IPS-15b (cell line): ENCODE measurements around the gene ABHD2.
"Not testable (repeated sequence)": the region's sequence is repeated elsewhere in the genome, so short reads cannot be mapped to it uniquely, and the experiment has no call there.

ENCODE experiments used
- H3K27me3 ChIP-seq: one replicate; pipeline ENCODE4 v1.6.1; 2013; ENCODE audit warnings: low read length; ENCODE audit not compliant: control insufficient read depth, insufficient read depth
- H3K36me3 ChIP-seq: one replicate; pipeline ENCODE4 v1.6.1; 2013; ENCODE audit warnings: low read length; ENCODE audit not compliant: control insufficient read depth, insufficient read depth
- H3K4me1 ChIP-seq: one replicate; pipeline ENCODE4 v1.6.1; 2013; ENCODE audit warnings: mild to moderate bottlenecking, low read length; ENCODE audit not compliant: control insufficient read depth, insufficient read depth
- H3K4me3 ChIP-seq: one replicate; pipeline ENCODE4 v1.5.1; 2013; ENCODE audit warnings: low read depth, low read length
- H3K9ac ChIP-seq: one replicate; pipeline ENCODE4 v1.6.1; 2013; ENCODE audit warnings: low read depth, mild to moderate bottlenecking, low read length
- H3K9me3 ChIP-seq: one replicate; pipeline ENCODE4 v1.6.1; 2013; ENCODE audit warnings: mild to moderate bottlenecking, low read length; ENCODE audit not compliant: control insufficient read depth, insufficient read depth

The ABHD2 gene

DNA sequence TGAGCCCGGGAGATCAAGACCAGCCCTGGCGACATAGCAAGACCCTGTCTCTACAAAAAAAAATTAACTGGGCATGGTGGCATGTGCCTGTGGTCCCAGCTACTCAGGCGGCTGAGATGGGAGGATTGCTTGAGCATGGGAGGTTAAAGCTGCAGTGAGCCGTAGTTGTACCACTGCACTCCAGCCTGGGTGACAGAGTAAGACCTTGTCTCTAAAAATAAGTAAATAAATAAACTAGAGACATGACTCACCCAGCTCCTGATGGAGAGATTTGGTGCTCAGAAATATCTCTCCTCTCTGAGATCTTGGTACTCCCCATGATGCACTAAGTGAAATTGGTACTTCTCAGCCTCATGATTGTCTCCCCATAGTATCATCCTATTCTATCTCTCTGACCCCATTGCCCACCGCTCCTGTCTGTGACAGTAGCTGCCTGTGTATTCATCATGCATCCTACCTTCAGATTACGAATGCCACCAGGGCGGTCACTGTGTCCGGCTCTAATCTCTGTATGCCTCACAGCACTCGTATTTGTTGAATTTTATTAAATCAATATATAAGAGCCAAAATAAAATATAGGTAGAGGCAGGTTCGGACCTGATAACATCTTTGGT, 50.9 kb downstream of the ABHD2 start:
- H3K27me3 ChIP-seq = no peaks in the 10 kb centered on the region
- H3K4me3 ChIP-seq = no peak overlapping the region
- no peaks in the 10 kb centered on the region for H3K9me3 ChIP-seq
- H3K9ac ChIP-seq = no peak overlapping the region
- no peaks in the 10 kb centered on the region for H3K36me3 ChIP-seq
- H3K4me1 ChIP-seq = peaks cover 2% of the 10 kb centered on the region

DNA sequence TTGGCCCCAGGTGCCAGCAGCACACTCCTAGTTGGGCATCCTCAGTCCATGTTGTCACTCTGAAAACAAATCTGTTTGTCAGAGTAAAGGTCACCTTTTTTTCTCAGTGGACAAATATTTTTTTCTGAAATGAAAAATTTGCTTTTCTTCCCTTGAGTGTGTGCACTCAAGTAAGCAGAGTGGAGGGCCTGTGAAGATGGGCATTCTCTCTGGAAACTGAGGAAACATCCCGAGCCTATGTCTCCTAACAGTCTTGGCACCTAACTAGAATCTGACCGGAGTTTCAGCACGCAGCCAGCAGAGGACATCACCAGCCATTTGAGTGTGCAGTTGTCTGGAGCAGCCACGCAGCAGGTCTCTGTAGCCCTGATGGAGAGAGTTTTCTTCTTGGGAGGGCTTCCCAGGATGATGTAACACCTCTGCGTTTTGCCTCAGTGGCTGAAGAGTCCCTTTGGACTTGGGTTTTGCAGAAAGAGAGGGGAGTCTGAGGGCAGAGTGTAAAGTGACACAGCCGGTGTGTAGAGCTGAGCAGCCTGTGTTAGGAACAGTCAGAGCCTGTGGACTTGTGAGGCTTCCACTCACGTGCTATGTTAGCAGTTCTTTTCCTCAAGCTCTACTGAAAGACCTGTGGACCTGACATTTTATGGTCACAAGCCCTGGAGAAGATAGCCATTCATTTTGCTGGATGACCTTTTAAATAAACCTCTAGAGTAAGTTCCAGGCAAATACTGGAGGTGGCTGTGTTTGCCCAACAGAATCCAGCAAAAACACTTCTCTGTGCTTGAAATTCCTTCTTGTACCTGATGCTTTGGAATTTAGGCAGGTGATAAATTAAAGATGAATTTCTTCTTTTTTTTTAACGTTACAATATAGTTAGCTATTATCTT, 51.6 kb downstream of the ABHD2 start:
- H3K9ac ChIP-seq = no peak overlapping the region
- H3K36me3 ChIP-seq = no peaks in the 10 kb centered on the region
- H3K27me3 ChIP-seq = no peaks in the 10 kb centered on the region
- no peaks in the 10 kb centered on the region for H3K9me3 ChIP-seq
- H3K4me1 ChIP-seq = peaks cover 2% of the 10 kb centered on the region
- no peak overlapping the region for H3K4me3 ChIP-seq

DNA sequence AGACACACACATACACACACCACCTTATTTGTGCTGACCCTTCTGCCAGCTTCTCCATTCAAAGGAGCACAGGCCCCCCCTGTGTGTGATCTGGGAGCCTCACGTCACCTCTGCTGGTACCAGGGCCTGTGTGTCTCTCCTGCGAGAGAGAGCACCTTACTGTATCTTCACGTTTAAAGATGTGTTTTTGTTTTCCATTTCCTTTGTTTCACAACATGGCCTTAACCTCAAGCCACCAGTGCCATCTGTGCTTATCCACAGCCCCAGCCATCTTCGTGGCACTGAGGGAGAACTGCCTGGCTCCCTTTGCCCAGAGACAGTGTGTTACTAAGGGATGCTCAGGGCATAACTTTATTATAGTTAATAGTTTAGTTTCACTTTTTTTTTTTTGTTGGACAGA, 52.3 kb downstream of the ABHD2 start:
- Histone ChIP-seq H3K9ac (no peak overlapping the region), H3K36me3 (no peaks in the 10 kb centered on the region), H3K4me3 (no peak overlapping the region), H3K4me1 (peaks cover 2% of the 10 kb centered on the region), H3K9me3 (no peaks in the 10 kb centered on the region), H3K27me3 (no peaks in the 10 kb centered on the region)

DNA sequence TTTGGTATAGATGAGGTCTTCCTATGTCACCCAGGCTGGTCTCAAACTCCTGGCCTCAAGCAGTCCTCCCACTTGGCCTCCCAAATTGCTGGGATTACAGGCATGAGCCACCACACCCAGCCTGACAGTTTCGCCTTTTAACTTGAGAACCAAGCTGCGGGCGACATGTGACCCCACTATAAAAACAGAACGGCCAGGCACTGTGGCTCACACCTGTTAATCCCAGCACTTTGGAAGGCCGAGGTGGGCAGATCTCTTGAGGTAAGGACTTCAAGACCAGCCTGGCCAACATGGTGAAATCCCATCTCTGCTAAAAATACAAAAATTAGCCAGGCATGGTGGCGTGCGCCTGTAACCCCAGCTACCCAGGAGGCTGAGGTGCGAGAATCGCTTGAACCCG, 52.9 kb downstream of the ABHD2 start:
- not testable (repeated sequence) for H3K27me3 ChIP-seq, H3K9me3 ChIP-seq, H3K4me1 ChIP-seq, H3K4me3 ChIP-seq, H3K9ac ChIP-seq, H3K36me3 ChIP-seq

DNA sequence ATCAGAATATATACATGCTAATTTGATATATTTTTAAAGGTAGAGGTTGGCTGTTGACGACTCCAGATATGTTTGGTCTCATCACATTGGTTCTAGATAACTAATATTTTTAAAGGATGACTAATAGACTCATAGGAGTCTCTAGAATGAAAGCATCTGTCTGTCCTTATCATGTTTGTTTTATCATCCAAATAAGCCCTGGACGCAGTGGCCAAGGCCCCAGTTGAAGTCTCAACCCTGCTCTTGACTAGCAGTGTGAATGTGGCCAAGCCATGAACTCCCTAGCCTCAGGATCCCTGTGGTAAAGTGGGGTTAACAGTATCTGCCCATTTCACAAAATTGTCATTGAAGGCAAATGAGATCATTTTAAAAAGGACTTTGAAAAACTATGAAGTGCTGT, 53.6 kb downstream of the ABHD2 start:
- Histone ChIP-seq H3K9ac (no peak overlapping the region), H3K4me3 (no peak overlapping the region), H3K27me3 (no peaks in the 10 kb centered on the region), H3K36me3 (no peaks in the 10 kb centered on the region), H3K9me3 (no peaks in the 10 kb centered on the region), H3K4me1 (peaks cover 2% of the 10 kb centered on the region)

DNA sequence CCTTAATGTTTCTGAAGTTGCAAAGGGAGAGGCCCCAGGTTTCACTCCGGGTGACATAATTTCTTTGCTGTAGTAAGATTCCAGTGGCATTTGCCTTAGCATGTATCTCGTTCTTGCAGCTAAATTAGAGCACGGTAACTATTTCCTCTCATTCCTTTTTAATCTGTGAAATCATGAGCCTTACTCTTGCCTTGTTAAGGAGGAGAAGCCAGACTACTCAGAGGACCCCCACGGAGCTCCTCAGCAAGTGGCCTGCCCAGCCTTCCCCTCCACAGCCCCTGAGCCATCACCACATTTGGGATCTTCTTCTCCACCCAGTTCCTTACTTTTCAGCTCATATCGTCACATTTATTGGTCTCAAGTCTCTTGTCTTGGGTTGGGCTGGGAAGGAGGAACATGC, 54.2 kb downstream of the ABHD2 start:
- Histone ChIP-seq H3K4me1 (peaks cover 2% of the 10 kb centered on the region), H3K36me3 (no peaks in the 10 kb centered on the region), H3K27me3 (no peaks in the 10 kb centered on the region), H3K4me3 (no peak overlapping the region), H3K9ac (no peak overlapping the region), H3K9me3 (no peaks in the 10 kb centered on the region)

DNA sequence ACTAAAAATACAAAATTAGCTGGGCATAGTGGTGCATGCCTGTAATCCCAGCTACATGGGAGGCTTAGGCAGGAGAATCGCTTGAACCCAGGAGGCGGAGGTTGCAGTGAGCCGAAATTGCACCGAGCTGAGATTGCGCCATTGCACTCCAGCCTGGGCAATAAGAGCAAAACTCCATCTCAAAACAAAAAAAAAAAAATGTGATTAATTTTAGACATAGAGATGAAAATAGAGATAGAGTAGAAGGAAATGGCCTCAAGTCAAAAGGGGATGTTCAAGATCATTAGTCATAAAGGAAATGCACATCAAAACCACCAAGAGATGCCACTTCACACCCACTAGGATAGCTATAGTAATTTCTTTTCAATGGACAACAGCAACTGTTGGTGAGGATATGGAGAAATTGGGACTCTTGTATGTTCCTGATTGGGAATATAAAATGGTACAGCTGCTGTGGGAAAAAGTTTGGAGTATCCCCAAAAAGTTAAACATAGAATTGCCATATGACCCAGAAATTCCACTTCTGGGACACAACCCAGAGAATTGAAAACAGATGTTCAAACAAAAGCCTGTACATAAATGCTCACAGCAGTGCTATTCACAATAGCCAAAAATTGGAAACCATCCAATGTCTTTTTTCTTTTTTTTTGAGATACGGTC, 55.4 kb downstream of the ABHD2 start:
- H3K4me3 ChIP-seq = no peak overlapping the region
- no peaks in the 10 kb centered on the region for H3K36me3 ChIP-seq

DNA sequence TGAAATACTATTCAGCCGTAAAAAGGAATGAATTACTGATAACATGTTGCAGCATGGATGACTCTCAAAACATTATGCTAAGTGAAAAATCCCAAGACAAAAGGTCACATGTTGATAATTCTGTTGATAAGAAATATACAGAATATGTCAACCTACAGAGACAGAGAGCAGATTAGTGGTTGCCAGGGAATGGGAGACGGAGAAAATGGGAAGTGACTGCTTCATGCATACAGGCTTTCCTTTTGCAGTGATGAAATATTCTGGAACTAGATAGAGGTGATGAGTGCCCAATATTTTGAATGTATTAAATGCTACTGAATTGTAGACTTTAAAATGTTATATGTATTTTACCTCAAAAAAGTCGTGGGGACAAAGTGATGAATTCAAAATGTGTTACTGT, 56.2 kb downstream of the ABHD2 start:
- no peaks in the 10 kb centered on the region for H3K9me3 ChIP-seq
- H3K9ac ChIP-seq = no peak overlapping the region
- H3K27me3 ChIP-seq = no peaks in the 10 kb centered on the region
- no peaks in the 10 kb centered on the region for H3K36me3 ChIP-seq
- H3K4me3 ChIP-seq = no peak overlapping the region
- H3K4me1 ChIP-seq = peaks cover 2% of the 10 kb centered on the region

More for the DNA sequence above, 55.4 kb downstream of the ABHD2 start:
- H3K27me3 ChIP-seq = no peaks in the 10 kb centered on the region
- no peak overlapping the region for H3K9ac ChIP-seq
- H3K4me1 ChIP-seq = peaks cover 2% of the 10 kb centered on the region
- H3K9me3 ChIP-seq = no peaks in the 10 kb centered on the region

DNA sequence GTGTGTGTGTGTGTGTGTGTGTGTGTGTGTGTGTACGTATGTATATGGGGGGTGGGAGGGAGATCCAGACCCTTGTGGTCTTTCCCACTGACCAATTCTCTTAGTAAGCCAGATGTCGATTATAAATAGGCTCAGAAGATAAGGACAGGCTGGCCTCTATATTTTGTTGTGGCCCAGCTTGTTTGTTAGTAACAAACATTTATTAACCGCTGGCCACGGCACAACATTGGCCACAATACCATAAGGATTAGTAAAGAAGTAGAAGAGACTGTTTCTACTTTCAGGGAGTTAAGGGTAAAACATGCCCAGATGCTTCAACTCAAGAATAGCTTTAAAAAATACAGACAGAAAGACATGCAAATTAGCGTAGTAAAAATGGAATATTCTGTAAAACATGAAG, 58.1 kb downstream of the ABHD2 start:
- H3K4me3 ChIP-seq = no peak overlapping the region
- H3K36me3 ChIP-seq = no peaks in the 10 kb centered on the region
- peaks cover 2% of the 10 kb centered on the region for H3K4me1 ChIP-seq
- H3K9me3 ChIP-seq = no peaks in the 10 kb centered on the region
- H3K9ac ChIP-seq = no peak overlapping the region
- no peaks in the 10 kb centered on the region for H3K27me3 ChIP-seq

DNA sequence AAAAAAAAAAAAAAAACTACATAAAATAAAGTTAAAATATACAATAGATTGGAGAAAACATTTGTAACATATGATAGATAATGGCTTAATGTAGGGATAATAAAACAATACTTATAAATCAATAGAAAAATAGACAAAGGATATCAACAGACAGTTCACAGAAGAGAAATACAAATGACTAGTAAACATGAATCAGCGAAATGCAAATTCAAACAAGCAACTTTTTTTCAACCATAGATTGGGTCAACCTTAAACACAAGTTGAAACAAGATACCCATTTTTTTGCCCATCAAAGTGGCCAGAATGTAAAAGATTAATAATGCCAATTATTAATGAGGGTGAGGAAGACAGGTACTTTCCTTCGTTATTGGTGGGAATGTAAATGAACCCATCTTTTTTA, 59.9 kb downstream of the ABHD2 start:
- Histone ChIP-seq H3K9me3 (no peaks in the 10 kb centered on the region), H3K36me3 (peaks cover 3% of the 10 kb centered on the region), H3K4me1 (no peaks in the 10 kb centered on the region), H3K4me3 (no peak overlapping the region), H3K9ac (no peak overlapping the region), H3K27me3 (no peaks in the 10 kb centered on the region)

DNA sequence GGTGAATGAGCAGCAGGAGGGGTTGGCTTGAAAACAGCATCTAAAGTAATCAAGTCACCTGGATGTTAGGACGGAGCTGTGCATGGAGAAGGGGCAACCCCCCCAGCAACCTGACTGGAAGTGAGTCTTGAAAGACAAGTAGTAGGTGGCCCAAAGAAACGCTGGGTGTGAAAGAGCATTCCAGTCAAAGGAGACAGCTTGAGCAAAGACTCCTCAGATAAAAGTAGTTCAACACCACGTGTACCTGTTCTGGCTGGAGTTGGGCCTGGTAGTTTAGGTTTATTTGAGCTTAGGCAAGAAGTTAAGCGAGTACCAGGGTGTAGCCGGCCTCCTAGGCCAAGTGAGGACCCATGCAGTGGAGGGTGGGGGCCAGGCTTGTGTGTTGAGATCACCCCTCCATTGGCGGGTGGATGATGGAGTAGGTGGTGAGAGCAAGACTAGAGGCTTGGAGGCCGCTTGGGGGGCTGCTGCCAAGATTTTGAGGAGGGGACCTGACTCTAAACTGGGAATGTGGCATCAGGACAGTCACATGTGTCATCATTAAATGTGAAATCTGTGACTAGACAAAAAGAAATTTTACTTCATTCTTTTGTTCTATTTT, 61.3 kb downstream of the ABHD2 start:
- no peaks in the 10 kb centered on the region for H3K9me3 ChIP-seq
- no peak overlapping the region for H3K4me3 ChIP-seq
- no peaks in the 10 kb centered on the region for H3K4me1 ChIP-seq
- H3K9ac ChIP-seq = no peak overlapping the region
- peaks cover 3% of the 10 kb centered on the region for H3K36me3 ChIP-seq
- H3K27me3 ChIP-seq = no peaks in the 10 kb centered on the region
